HG03469 (cell line): ENCODE measurements around the gene RENBP.

Experiments
- ATAC-seq: cut with Tn5 transposase; IDR thresholded peaks from one replicate; pipeline ENCODE4 v1.9.1; 2021; ENCODE audit warnings: mild to moderate bottlenecking, moderate library complexity, moderate number of reproducible peaks; ENCODE audit not compliant: unreplicated experiment

Gene RENBP

DNA sequence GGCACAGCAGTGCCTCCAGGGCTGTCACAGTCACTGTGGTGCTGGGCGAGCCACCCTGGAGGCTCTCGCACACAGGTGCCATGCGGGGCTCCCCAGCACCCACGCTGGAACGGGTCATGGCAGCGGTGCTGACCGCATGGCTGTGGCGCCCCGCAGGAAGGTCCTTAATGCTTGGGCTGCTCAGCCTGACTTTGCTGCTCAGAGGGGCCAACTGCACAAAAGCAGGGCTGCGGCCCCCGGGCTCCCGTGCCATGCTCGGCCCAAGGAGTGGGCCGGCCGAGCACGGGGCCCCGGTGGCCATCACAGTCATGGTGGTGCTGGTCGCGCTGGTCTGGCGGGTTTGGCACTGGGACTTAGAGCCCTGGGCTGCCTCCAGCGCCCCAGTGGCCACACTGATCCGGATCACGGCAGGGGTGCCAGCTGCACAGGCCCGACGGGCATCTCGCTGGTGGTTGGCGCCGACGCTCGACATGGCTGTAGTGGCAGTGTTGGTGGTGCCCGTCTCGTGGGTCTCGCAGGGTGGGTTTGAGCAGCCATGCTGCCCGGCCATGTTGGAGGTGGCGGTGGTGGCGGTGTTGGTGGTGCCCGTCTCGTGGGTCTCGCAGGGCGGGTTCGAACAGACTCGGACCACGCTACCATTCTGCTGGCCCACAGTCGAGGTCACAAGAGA is 10.2 kb upstream of the RENBP start:
- no peak for ATAC-seq

- ATAC-seq = no peak
Measured at GRCh38 chrX:153953892-153954557, 9.6 kb upstream of the RENBP start.

GRCh38 chrX:153953342-153953830 is 8.9 kb upstream of the RENBP start:
- no peak for ATAC-seq

DNA sequence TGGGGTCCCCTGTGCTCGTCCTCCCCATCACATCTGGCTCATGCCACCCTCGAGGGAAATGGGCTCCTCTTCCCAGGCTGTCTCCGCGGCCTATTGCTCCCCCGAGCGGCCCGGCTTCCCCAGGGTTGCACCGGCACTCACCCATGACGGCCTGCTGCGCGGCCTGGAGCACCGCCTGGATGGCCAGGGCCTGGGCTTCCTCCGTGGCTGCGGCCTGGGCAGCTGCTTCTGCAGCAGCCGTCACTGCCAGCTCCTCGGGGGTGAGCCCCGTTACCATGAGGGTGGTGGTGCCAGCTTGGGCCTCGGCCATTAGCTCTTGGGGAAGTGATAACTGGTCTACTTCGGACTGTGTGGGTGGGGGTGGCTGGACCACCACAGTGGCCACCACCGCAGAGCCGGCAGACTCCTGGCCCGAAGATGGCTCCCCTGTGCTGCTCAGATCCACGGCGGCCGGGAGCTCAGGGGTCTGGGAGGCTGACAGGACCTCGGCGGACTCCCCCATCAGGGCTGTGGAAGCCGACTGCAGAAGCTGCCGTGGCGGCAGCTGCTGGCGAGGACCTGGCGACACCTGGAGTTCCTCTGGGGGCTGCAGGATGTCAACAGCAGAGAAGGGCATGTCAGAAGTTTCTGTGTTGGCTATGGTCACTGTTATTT is 8.1 kb upstream of the RENBP start:
- ATAC-seq = no peak

- no peak for ATAC-seq
Measured at GRCh38 chrX:153951683-153952372, 7.4 kb upstream of the RENBP start.

GRCh38 chrX:153950127-153950526 is 5.7 kb upstream of the RENBP start:
- no peak for ATAC-seq

- ATAC-seq = no peak
Measured at GRCh38 chrX:153948847-153949805, 4.7 kb upstream of the RENBP start.

- ATAC-seq = no peak
Measured at GRCh38 chrX:153948002-153948466, 3.6 kb upstream of the RENBP start.

- ATAC-seq = no peak
Measured at GRCh38 chrX:153947009-153947769, 2.7 kb upstream of the RENBP start.

DNA sequence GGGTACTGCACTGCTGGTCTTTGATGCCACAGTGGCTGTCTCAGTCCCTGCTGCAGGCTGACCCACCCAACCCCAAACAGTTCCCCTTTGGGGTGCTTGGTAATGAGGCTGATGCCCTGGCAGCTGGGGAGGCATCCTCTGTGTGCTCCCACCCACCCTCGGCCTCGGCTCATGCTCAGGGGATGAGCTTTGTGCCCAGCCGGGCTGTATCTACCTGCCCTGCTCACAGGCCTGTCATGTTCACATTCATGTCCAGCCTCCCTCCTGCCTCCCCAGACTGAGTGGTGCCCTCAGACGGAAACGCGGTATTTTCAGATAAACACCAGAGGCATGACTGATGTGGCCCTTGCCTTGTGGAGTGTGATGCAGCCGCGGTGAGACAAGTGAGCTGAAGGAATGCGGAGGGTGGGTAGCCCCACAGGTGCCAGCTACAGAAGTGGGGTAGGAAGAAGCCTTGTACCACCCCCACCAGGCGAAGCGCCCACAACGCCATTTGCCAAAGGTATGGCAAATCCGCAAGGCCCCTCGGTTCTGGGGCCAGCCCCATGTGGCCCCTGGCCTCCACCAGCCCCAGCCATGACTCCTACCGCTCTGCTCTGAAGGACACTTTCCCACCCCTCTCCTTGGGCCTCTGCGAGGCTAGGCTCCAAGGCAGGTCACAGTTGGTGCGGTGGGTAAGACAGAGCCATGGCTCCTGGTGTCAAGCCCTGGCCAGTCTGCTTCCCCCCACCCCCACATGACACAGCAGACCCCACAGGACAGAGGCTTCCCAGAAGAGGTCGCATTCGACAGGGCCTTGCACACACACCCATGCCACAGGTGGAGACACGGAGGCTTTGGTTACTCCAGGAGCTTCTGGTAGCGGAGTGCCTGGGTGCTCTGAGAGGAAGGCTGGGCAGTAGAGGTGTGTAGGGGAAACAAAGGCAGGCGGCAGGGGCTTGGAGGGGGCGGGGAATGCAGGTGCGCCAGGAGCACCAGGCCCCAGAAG is 1.8 kb upstream of the RENBP start:
- no peak for ATAC-seq

DNA sequence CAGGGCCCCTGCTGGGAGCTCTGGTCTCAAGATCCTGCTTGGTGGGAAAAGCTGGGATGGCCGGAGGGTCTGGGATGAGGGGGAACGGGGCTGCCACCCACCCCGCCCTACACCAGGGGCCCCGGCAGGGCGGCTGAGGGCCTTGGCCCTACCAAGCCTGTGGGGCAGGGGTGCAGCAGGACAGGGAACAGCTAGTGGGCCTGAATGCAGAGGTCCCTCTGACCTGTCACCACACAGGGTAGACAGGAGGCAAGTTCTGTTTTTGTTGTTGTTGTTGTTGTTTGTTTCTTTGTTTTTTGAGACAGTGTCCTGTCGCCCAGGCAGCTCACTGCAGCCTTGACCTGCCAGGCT is 332 bp upstream of the RENBP start:
- no peak for ATAC-seq

GRCh38 chrX:153941336-153942252 is 2.8 kb downstream of the RENBP start:
- ATAC-seq = no peak

GRCh38 chrX:153939573-153939972 is 4.9 kb downstream of the RENBP start:
- no peak for ATAC-seq

DNA sequence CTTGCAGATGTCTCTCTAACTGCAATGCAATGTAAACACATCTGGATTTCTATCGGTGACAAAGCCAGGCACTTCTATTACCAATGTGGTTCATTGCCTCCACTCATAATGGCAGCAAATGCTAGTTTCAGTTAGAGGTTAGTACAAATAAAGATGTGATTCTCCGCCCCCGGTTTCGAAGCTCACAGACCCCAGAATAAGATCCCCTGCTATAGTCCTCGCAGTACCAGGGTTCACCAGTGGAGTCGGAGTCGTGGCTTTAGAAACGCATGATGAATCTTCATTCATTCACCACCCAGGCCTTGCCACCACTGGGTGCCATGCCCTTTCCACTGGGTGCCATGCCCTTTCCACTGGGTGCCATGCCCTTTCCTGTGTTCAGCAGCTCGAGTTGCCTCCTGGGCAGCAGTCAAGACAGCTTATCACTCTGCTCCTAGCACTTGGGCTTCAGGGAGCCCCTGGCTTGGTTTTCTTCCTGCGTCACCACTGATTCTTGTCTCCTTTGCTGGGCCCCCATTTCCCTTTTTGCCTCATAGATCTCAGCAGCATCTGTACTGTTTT is 6.1 kb downstream of the RENBP start:
- no peak for ATAC-seq

DNA sequence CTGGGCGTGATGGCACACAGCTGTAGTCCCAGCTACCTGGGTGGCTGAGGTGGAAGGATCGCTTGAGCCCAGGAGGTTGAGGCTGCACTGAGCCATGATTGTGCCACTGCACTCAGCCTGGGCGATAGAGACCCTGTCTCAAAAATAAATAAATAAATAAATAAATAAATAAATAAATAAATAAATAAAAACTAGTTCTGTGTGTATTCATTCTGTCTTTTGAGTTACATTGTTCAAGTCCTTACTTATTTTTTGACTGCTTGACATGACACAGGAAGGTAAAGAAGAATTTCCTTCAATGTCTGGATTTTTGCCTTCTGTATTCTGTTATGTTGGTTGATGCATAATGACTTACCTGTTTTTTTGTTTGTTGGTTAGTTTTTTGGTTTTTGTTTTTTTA is 7.4 kb downstream of the RENBP start:
- no peak for ATAC-seq

DNA sequence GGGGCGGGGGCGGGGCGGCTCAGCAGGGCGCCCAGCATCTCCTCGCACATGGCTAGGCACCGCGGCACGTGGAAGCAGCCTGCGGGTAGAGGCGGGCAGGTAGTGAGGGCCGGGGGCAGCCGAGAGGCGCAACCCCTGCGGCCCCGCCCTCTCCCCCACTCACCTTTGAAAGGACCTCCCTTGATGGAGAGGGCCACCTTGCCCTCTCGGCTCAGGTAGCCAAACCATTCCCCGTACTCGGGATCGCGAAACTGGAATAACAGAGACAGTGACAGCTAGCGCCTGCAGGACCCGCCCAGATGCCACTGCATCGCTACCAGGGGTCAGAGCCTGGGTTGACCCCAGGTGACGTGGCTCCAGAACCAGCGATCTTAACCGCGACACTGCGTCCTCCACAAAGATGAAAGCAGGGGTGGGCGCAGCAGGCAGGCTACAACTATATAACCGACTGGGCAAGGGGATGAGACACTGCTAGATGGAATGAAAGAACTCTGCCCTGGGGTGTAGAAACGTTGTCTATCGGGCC is 9.1 kb downstream of the RENBP start:
- ATAC-seq = no peak
